ENCODE results near the gene B3GAT2. TPM values are rescaled to one million over a fixed set of nuclear protein-coding genes. Genes with fewer than 3 reads are reported as not detected.

The B3GAT2 gene
- total RNA-seq, 4 donors from 2014 or later = not detected

GRCh38 chr6:70860045-70860444 lies 96.8 kb downstream of the B3GAT2 start:
- H3K27me3 ChIP-seq = no peaks in the 10 kb centered on the region
- H3K27ac ChIP-seq = no peak overlapping the region
- ATAC-seq (no peak), DNase-seq (no peak)
- in situ Hi-C loops (cut with MboI; ENCODE audit: low sequenced_read_pairs in 4 of 4) (no loop called here), intact Hi-C loops (cut with DNase I; ENCODE audit: low total_unique reads) (no loop called here)
- H3K9me3 ChIP-seq = no peaks in the 10 kb centered on the region
- no peaks in the 10 kb centered on the region for H3K4me1 ChIP-seq
- TF ChIP-seq CTCF (IDR thresholded peaks at IDR 0.05 in 4 of 5, conservative IDR thresholded peaks at IDR 0.05 in 1 of 5) = no peak
- no peak for TF ChIP-seq POLR2A (IDR thresholded peaks at IDR 0.05)
- H3K36me3 ChIP-seq = no peaks in the 10 kb centered on the region
- H3K4me3 ChIP-seq = no peak overlapping the region

- H3K4me1 ChIP-seq = no peaks in the 10 kb centered on the region
- H3K9me3 ChIP-seq = no peaks in the 10 kb centered on the region
- no peaks in the 10 kb centered on the region for H3K27me3 ChIP-seq
- peaks cover 0 to 2% of the 10 kb centered on the region in 2 donors for H3K36me3 ChIP-seq
- H3K27ac ChIP-seq = no peak overlapping the region
- TF ChIP-seq POLR2A (IDR thresholded peaks at IDR 0.05) (no peak), CTCF (IDR thresholded peaks at IDR 0.05 in 4 of 5, conservative IDR thresholded peaks at IDR 0.05 in 1 of 5) (no peak)
- H3K4me3 ChIP-seq = no peak overlapping the region
- intact Hi-C loops (cut with DNase I; ENCODE audit: low total_unique reads) (no loop called here), in situ Hi-C loops (cut with MboI; ENCODE audit: low sequenced_read_pairs in 4 of 4) (no loop called here)
- no peak for DNase-seq
- ATAC-seq = no peak
These were observed 99.3 kb downstream of the B3GAT2 start for GRCh38 chr6:70857387-70858077.

GRCh38 chr6:70852667-70853246 lies 104.1 kb downstream of the B3GAT2 start:
- intact Hi-C loops (cut with DNase I; ENCODE audit: low total_unique reads) = no loop called here
- Histone ChIP-seq H3K4me3 (no peak overlapping the region), H3K4me1 (no peaks in the 10 kb centered on the region), H3K9me3 (no peaks in the 10 kb centered on the region), H3K36me3 (peaks cover 0 to 3% of the 10 kb centered on the region in 2 donors), H3K27me3 (no peaks in the 10 kb centered on the region), H3K27ac (no peak overlapping the region)
- ATAC-seq (no peak), DNase-seq (no peak)
- TF ChIP-seq POLR2A (IDR thresholded peaks at IDR 0.05) = no peak
- no peak for TF ChIP-seq CTCF (IDR thresholded peaks at IDR 0.05 in 4 of 5, conservative IDR thresholded peaks at IDR 0.05 in 1 of 5)
- in situ Hi-C loops (cut with MboI; ENCODE audit: low sequenced_read_pairs in 4 of 4) = no loop called here

- Histone ChIP-seq H3K36me3 (peaks cover 0 to 3% of the 10 kb centered on the region in 2 donors), H3K27ac (no peak overlapping the region), H3K9me3 (no peaks in the 10 kb centered on the region), H3K4me3 (no peak overlapping the region), H3K4me1 (no peaks in the 10 kb centered on the region), H3K27me3 (no peaks in the 10 kb centered on the region)
- in situ Hi-C loops (cut with MboI; ENCODE audit: low sequenced_read_pairs in 4 of 4) = no loop called here
- no peak for TF ChIP-seq POLR2A (IDR thresholded peaks at IDR 0.05)
- TF ChIP-seq CTCF (IDR thresholded peaks at IDR 0.05 in 4 of 5, conservative IDR thresholded peaks at IDR 0.05 in 1 of 5) = no peak
- intact Hi-C loops (cut with DNase I; ENCODE audit: low total_unique reads) = no loop called here
- ATAC-seq (no peak), DNase-seq (no peak)
These were observed 107.4 kb downstream of the B3GAT2 start for GRCh38 chr6:70849348-70850069.
